K562 (cell line): ENCODE results near the gene ZFYVE28. TPM values are rescaled to one million over a fixed set of nuclear protein-coding genes. Genes with fewer than 3 reads are reported as not detected.

Experiments
- ATAC-seq: fragments of 200-7000 bp; cut with Tn5 transposase; 3 replicates; pipeline ENCODE4 v1.9.1; 2020; ENCODE audit warnings: moderate library complexity
- BruUV-seq: library from RNA; stranded (reverse); fragments of 400-500 nt; replicated peaks from 2 replicates; lab custom pipeline; 2021; lab: Mats Ljungman, UMichigan
- CTCF ChIA-PET: fragments of 300-600 bp; formaldehyde crosslinking; extraction: SDS; loops from one replicate; lab custom pipeline; 2021; ENCODE audit warnings: low intra/inter-chr PET ratio; lab: Yijun Ruan, JAX
- POLR2A ChIA-PET: fragments of 300-600, 350-650 bp; sonication (Branson Sonifier 250); formaldehyde crosslinking; extraction: SDS; loops from one replicate; lab custom pipeline; 2021; ENCODE audit warnings: antibody characterized with exemption, inconsistent platforms; lab: Yijun Ruan, JAX
- DNase-seq, 4 experiments: peaks; one replicate each; pipeline versions ENCODE4 v3.0.0 to v3.0.0-alpha.2; 2011 to 2018; ENCODE audit warnings: low spot score in 3 of 4, mixed read lengths in 3 of 4; ENCODE audit errors: extremely low read depth in 1 of 4
- FAIRE-seq: peaks from 2 replicates; lab custom pipeline; 2011; peaks lifted over from hg19 to GRCh38; lab: Jason Lieb, UNC
- H2AFZ ChIP-seq: 2 replicates; pipeline ENCODE4 v1.6.0; 2011; ENCODE audit warnings: low read depth, low read length, control low read depth, inconsistent platforms
- H3K27ac ChIP-seq: fragments of 200-600 bp; 3 replicates; pipeline ENCODE4 v1.8.0; 2011; ENCODE audit warnings: low read depth, mild to moderate bottlenecking, control low read depth, inconsistent platforms, low read length, moderate library complexity, mixed read lengths; ENCODE audit errors: extremely low read depth
- H3K27me3 ChIP-seq, 2 experiments: fragments of 300-600 bp in 1 of 2; 2 replicates in 1 of 2; 3 replicates in 1 of 2; pipeline versions ENCODE4 v1.6.0 to v1.8.0; 2011; ENCODE audit warnings: inconsistent platforms in 2 of 2, low read length in 2 of 2, mild to moderate bottlenecking in 1 of 2, mixed read lengths in 1 of 2, moderate library complexity in 1 of 2; ENCODE audit not compliant: control insufficient read depth in 2 of 2, insufficient read depth in 2 of 2
- H3K36me3 ChIP-seq: fragments of 300-600 bp; 3 replicates; pipeline ENCODE4 v1.8.0; 2011; ENCODE audit warnings: mild to moderate bottlenecking, low read length, inconsistent platforms; ENCODE audit not compliant: control insufficient read depth, insufficient read depth
- H3K4me1 ChIP-seq, 2 experiments: fragments of 200-600 bp in 1 of 2; replicated peaks in 1 of 2; 2 replicates in 1 of 2; 3 replicates in 1 of 2; pipeline versions ENCODE4 v1.5.1 to v1.8.0; 2011; ENCODE audit warnings: inconsistent platforms in 2 of 2, low read length in 2 of 2, mild to moderate bottlenecking in 1 of 2, mixed read lengths in 1 of 2, moderate library complexity in 1 of 2; ENCODE audit not compliant: control insufficient read depth in 2 of 2, insufficient read depth in 2 of 2
- H3K4me2 ChIP-seq: 2 replicates; pipeline ENCODE4 v1.6.1; 2011; ENCODE audit warnings: low read length, control low read depth, inconsistent platforms, mixed read lengths; ENCODE audit not compliant: insufficient read depth
- H3K4me3 ChIP-seq: fragments of 200-600 bp; sonication (generic), shearing (Covaris generic); 2 replicates; pipeline ENCODE4 v1.5.1; 2016; ENCODE audit warnings: control low read depth, inconsistent platforms
- H3K79me2 ChIP-seq: fragments of 200-600 bp; 3 replicates; pipeline ENCODE4 v1.8.0; 2011; ENCODE audit warnings: low read length, inconsistent platforms; ENCODE audit not compliant: control insufficient read depth, insufficient read depth
- H3K9ac ChIP-seq, 2 experiments: 2 replicates each; pipeline versions ENCODE4 v1.6.0 to v1.6.1; 2011; ENCODE audit warnings: low read depth in 2 of 2, low read length in 2 of 2, control low read depth in 1 of 2, inconsistent platforms in 1 of 2, mild to moderate bottlenecking in 1 of 2, mixed read lengths in 1 of 2; ENCODE audit not compliant: insufficient read depth in 1 of 2
- H3K9me1 ChIP-seq: one replicate; pipeline ENCODE4 v1.6.0; 2011; ENCODE audit warnings: inconsistent platforms, mild to moderate bottlenecking, low read length, moderate library complexity; ENCODE audit not compliant: control insufficient read depth, insufficient read depth
- H3K9me3 ChIP-seq: replicated peaks from 2 replicates; pipeline ENCODE4 v1.5.1; 2011; ENCODE audit warnings: low read depth, low read length, inconsistent platforms; ENCODE audit not compliant: control insufficient read depth, insufficient read depth
- H4K20me1 ChIP-seq: replicated peaks from 2 replicates; pipeline ENCODE4 v1.6.1; 2011; ENCODE audit warnings: low read length, inconsistent platforms, mixed read lengths; ENCODE audit not compliant: control insufficient read depth, insufficient read depth
- MCM3 ChIP-seq: fragments of 450-650 bp; IDR thresholded peaks from 2 replicates; pipeline ENCODE4 v1.6.1; 2016
- NEUROD1 ChIP-seq: fragments of 150-350 bp; IDR thresholded peaks from 2 replicates; pipeline ENCODE4 v1.6.1; 2014; ENCODE audit warnings: borderline replicate concordance, low read length, low read depth; ENCODE audit not compliant: partially characterized antibody
- TCF7 ChIP-seq: sonication (generic); IDR thresholded peaks from 2 replicates; pipeline ENCODE4 v1.6.1; 2016; ENCODE audit warnings: antibody characterized with exemption, borderline replicate concordance
- WGBS: fragments of 100-300 bp; shearing (Covaris generic); methylation state at CpG from one replicate; pipeline ENCODE4 v1.1.6; 2016; ENCODE audit warnings: low coverage, mixed read lengths; ENCODE audit not compliant: insufficient coverage; ENCODE audit errors: missing lambda C conversion rate; 5-methylcytosine and 5-hydroxymethylcytosine counted together
- in situ Hi-C: fragments of 300-500 bp; cut with MboI; formaldehyde crosslinking; loops from 4 replicates; pipeline ENCODE4 v1.15.0; 2018; ENCODE audit warnings: inconsistent platforms, mixed read lengths
- intact Hi-C: fragments of 100-400 bp; cut with micrococcal nuclease; formaldehyde crosslinking; loops from 2 replicates; pipeline ENCODE4 v1.14.2; 2022
- polyA plus RNA-seq, 8 experiments: library from polyadenylated mRNA; depleted of rRNA in 4 of 8; stranded (reverse) in 5 of 8; unstranded in 3 of 8; fragments of >200 nt; fragmentation: Nextera tagmentation in 2 of 8; fragmentation: Illumina TruSeq in 1 of 8; extraction: Ambion mirVana in 2 of 8; extraction: Trizol in 1 of 8; gene quantifications; 2 replicates each; pipeline versions ENCODE4 v1.2.1 to v1.2.3, GENCODE V29; 2011 to 2014; ENCODE audit warnings: inconsistent platforms in 1 of 8, missing spikeins in 1 of 8
- total RNA-seq, 7 experiments: library from RNA; depleted of rRNA in 6 of 7; stranded (reverse); fragments of >200 nt in 6 of 7; fragmentation: Illumina TruSeq in 2 of 7; extraction: Trizol in 2 of 7; gene quantifications; 2 replicates each; pipeline versions ENCODE4 v1.2.1 to v1.2.3, GENCODE V29; 2011 to 2021; ENCODE audit warnings: low replicate concordance in 1 of 7

ZFYVE28 gene
- total and polyA plus RNA-seq, 9 of the 15 experiments (the other 6 are each of a cell fraction or from before 2014, with no cell fraction given) = 1.3 to 24.8 (median 8.9) TPM

DNA sequence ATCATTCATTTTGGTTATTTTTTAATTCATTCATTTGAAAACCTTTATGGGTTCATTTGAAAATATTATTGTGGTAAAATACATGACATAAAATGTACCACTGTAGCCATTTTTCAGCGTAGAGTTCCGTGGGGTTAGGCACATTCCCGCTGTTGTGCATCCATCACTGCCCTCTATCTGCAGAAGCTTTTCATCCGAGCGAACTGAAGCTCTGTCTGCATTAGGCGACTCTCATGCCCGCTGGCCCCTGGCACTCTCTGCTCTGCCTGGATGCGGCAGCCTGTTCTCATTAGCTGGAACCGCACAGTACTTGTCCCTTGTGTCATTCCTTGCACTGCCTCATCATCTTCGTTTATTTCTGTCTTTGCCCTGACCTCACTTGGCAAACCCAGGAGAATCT, 17.9 kb upstream of the ZFYVE28 start (continued):
- no peak for TF ChIP-seq TCF7
- TF ChIP-seq NEUROD1 = no peak
- TF ChIP-seq, all 486 proteins: peak for 2

DNA sequence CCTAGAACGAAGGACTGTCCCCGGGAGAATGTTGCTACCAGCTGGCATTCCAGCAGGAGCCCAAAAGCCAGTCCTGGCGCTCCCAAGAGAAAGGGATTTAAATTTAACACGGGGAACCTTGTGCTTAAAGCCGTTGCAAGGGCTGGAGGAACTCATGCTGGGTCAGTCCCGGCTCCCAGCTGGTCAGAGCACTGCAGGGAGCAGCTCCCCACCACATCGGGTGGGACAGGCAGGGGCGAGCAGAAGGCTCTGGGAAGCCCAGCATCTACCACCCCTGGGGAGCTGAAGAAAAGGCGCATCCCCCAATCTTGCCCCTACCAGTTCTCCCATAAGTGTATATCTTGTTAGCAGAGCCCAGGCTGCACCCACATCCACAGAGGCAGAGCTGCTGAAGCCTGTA, 16.0 kb upstream of the ZFYVE28 start:
- Histone ChIP-seq H3K27me3 (no peaks in the 10 kb centered on the region), H3K36me3 (no peaks in the 10 kb centered on the region), H3K4me3 (no peak overlapping the region), H4K20me1 (no peaks in the 10 kb centered on the region), H3K27ac (no peak overlapping the region), H3K4me2 (no peak overlapping the region), H3K9ac (peak overlapping the region in 1 of 2 experiments; percentile 86; a peak in 1 of 4 replicates), H3K4me1 (peaks cover 14 to 36% of the 10 kb centered on the region in 2 experiments), H3K9me1 (no peaks in the 10 kb centered on the region), H3K9me3 (no peaks in the 10 kb centered on the region), H2AFZ (0 out of 2 replicates have a peak overlapping the region, but pooled peaks have one; percentile 15), H3K79me2 (no peaks in the 10 kb centered on the region)
- no peak for DNase-seq
- ChIA-PET POLR2A (interaction anchor here (0.6 to 0.8 kb wide), 3 partner anchors 50 to 193 kb away, joined by 3 read pairs; no protein-coding TSS in a partner anchor), CTCF (no interaction called here)
- intact Hi-C loops (no loop called here), in situ Hi-C loops (no loop called here)
- TF ChIP-seq MCM3 = no peak
- ATAC-seq = no peak
- 49% methylated on average over 9 of the region's 9 CpGs for WGBS
- FAIRE-seq = no peak
- no TSS peak for BruUV-seq
